GM21526 (cell line): Measurements from ENCODE around the gene PBXIP1.

ENCODE experiments used
- ATAC-seq: cut with Tn5 transposase; IDR thresholded peaks from one replicate; pipeline ENCODE4 v1.9.1; 2021; ENCODE audit warnings: moderate library complexity; ENCODE audit not compliant: unreplicated experiment, low FRiP score

The PBXIP1 gene

DNA sequence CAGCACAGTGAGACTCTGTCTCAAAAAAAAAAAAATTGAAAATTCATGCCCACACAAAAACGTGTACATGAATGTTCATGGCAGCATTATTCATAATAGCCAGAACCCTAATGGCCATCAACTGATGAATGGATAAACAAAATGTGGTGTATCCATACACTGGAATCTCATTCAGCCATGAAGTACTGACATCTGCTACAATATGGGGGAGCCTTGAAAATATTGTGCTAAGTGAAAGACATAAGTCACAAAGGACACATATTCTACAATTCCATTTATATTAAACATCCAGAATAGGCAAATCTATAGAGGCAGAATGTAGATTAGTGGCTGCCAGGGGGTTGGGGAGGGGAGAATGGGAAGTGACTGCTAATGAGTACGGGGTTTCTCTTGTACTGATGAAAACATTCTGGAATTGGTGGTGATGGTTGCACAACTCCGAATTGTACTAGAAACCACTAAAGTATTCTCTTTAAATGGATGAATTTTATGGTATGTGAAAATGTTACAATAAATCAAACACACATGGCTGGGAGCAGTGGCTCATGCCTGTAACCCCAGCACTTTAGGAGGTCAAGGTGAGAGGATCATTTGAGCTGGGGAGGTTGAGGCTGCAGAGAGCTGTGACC, 52.8 kb downstream of the PBXIP1 start:
- ATAC-seq: no peak

DNA sequence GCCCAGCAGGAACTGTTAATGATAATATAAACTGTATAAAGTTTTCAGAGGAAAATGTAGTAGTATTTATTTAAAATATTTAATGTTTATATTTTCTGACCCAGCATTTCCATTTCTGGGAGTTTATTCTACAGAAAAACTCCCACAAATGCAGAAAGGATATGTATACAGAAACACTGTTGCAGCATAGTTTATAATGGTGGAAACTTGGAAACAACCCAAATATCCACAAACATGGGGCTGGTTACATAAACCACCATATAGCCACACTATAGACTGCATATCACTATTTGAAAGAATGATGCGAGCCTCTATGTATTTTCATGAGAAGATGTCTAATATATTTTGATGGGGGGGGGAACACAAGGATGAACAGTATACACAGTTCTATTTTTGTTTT, 54.3 kb downstream of the PBXIP1 start:
- ATAC-seq: no peak

DNA sequence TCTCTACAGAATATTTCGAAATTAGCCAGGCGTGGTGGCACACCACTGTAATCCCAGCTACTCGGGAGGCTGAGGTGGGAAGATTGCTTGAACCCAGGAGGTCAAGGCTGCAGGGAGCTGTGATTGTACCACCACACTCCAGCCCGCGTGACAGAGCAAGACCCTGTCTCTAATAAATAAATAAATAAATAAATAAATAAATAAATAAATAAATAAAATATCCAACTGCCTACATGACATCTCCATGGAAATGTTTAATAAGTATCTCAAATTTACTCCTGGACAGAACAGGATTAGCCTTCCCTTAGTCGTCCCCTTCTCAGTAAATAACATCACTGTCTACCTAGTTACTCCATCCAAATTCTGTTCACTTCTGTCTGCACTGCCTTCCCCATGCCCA, 56.9 kb downstream of the PBXIP1 start:
- ATAC-seq: no peak

DNA sequence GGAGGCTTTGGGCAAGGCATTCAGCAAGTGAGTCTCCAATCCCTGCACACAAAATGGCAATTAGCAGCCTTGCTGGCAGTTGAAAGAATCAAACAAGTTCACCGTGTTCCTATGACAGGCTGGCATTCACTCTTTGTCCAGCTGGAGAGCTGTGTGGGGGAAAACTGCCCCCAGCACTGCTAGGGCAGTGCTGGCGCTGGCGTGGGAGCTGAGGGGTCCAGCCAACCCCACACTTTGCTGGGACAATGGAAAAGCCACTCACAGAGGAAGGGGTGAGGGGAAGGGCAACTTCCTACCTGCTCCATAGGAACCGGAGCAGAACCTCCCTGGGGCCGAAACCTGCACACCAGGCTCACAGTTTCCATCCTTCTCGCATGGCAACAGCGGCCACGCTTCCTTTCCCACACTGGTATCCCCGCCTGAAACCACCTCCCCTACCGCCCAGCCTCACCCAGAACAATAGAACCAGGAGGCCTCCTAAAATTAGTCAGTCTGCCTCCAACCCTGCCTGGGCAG, 59.1 kb downstream of the PBXIP1 start:
- no peak for ATAC-seq

DNA sequence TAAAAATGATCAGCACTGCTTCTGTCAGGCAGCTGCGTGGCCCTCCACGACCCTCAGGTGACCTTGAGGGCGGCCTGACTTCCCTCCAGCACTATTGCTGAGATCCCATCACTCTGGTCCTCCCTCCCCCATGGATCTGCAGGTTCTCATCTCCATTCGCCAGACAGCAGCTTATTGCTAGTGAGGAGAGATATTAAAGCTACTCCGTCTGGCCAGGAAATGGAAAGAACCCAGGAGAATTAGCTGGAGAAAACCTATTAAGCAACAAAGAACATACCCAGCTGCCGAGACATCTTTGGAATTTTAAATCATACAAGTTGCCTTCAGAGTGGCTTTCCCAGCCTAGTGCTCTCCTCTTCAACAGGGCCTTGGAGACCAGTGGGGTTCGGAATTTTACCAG, 60.1 kb downstream of the PBXIP1 start:
- no peak for ATAC-seq
